Measurements from ENCODE around the gene LRCOL1.

Gene LRCOL1

GRCh38 chr12:132619386-132620112, 9.2 kb upstream of the LRCOL1 start:
- DNase-seq (ENCODE audit: low read depth in 3 of 3), result no peak

- no peak for DNase-seq (ENCODE audit: low read depth in 3 of 3)
Measured at GRCh38 chr12:132619071-132619385, 8.6 kb upstream of the LRCOL1 start.

- DNase-seq (ENCODE audit: low read depth in 3 of 3), result no peak
Measured at GRCh38 chr12:132618683-132619043, 8.3 kb upstream of the LRCOL1 start, which contains the start of gene P2RX2. Gene P2RX2 (plus strand): TSS chr12:132618776. CDS start chr12:132618817, 41 bp downstream.

GRCh38 chr12:132617822-132618682, 7.7 kb upstream of the LRCOL1 start:
- no peak for DNase-seq (ENCODE audit: low read depth in 3 of 3)

GRCh38 chr12:132617135-132617701, 6.8 kb upstream of the LRCOL1 start:
- no peak for DNase-seq (ENCODE audit: low read depth in 3 of 3)

- DNase-seq (ENCODE audit: low read depth in 3 of 3), result no peak
Measured at GRCh38 chr12:132615579-132616038, 5.2 kb upstream of the LRCOL1 start.

GRCh38 chr12:132614861-132615578, 4.6 kb upstream of the LRCOL1 start:
- peak; percentile 58 to 77 (median 64) for DNase-seq (ENCODE audit: low read depth in 3 of 3)

- no peak for DNase-seq (ENCODE audit: low read depth in 3 of 3)
Measured at GRCh38 chr12:132614029-132614428, 3.6 kb upstream of the LRCOL1 start.

GRCh38 chr12:132611620-132612019, 1.2 kb upstream of the LRCOL1 start:
- no peak for DNase-seq (ENCODE audit: low read depth in 3 of 3)

GRCh38 chr12:132610866-132611602, 652 bp upstream of the LRCOL1 start:
- no peak for DNase-seq (ENCODE audit: low read depth in 3 of 3)

GRCh38 chr12:132608231-132609171, 1.9 kb downstream of the LRCOL1 start:
- DNase-seq (ENCODE audit: low read depth in 3 of 3), result no peak

GRCh38 chr12:132606927-132607326, 3.5 kb downstream of the LRCOL1 start:
- DNase-seq (ENCODE audit: low read depth in 3 of 3), result no peak

GRCh38 chr12:132606466-132606865, 3.9 kb downstream of the LRCOL1 start:
- no peak for DNase-seq (ENCODE audit: low read depth in 3 of 3)

GRCh38 chr12:132605892-132606291, 4.5 kb downstream of the LRCOL1 start:
- no peak for DNase-seq (ENCODE audit: low read depth in 3 of 3)

- DNase-seq (ENCODE audit: low read depth in 3 of 3), result no peak
Measured at GRCh38 chr12:132604668-132605441, 5.5 kb downstream of the LRCOL1 start.

- no peak for DNase-seq (ENCODE audit: low read depth in 3 of 3)
Measured at GRCh38 chr12:132604151-132604618, 6.2 kb downstream of the LRCOL1 start.

- no peak for DNase-seq (ENCODE audit: low read depth in 3 of 3)
Measured at GRCh38 chr12:132603240-132604150, 6.9 kb downstream of the LRCOL1 start.

GRCh38 chr12:132602572-132603239, 7.7 kb downstream of the LRCOL1 start:
- no peak for DNase-seq (ENCODE audit: low read depth in 3 of 3)
